Activated CD8-positive, alpha-beta memory T cell treated with anti-CD3 and anti-CD28 coated beads for 1 hour (primary cell): Measurements from ENCODE around the gene FRMPD2.
"Not testable (repeated sequence)": the region's sequence is repeated elsewhere in the genome, so short reads cannot be mapped to it uniquely, and the experiment has no call there.

Experiments
- DNase-seq, 2 donors: peaks; one replicate each; pipeline ENCODE4 v3.0.0-alpha.2; 2020; ENCODE audit warnings: low read depth in 1 of 2; ENCODE audit errors: extremely low read depth in 1 of 2

The FRMPD2 gene

DNA sequence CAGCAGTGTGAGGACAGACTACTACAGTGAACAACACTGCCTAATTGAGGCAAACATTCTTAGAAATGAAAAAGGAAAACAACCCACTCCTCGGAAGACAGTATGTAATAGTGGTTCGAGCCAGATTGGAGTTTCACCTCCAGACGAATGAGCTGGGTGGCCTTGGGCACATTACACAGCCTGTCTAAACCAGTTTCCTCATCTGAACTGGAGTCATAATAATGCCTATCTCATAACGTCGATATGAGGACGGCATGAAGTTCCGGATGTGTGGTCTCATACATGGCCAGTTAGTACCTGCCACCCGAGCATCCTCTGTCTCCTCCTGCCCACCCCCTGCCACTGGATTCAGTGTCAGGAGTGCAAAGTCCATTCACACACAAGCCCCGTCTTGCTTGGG lies 15.8 kb upstream of the FRMPD2 start:
- no peak for DNase-seq

DNA sequence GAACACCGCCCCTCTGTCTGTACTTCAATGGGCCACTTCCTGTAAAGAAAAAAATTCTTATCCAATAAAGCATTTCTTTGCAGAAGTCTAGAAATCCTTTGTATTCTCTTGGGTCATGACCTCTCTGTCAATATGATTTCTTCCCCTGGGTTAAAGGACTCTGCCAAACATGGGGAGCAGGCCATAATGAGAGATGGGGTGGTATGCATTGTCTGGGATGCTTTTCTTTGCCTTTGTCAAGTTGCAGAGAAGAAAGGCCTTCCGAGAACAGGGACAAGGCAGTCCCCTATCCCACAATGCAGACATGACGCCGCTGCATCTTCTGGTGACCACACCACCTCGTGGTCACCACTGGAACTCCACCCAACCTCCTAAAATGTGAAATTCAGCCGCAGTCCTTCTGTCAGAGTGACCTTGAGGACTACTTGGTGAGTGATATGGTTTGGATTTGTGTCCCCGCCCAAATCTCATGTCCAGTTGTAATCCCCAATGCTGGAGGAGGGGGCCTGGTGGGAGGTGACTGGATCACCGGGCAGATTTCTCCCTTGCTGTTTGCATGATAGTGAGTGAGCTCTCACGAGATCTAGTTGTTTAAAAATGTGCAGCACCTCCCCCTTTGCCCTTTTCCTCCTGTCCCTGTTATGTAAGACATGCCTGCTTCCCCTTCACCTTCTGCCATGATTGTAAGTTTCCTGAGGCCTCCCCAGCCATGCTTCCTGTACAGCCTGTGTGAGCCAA lies 15.2 kb upstream of the FRMPD2 start:
- DNase-seq: peak in 1 of 2 donors; percentile 11

DNA sequence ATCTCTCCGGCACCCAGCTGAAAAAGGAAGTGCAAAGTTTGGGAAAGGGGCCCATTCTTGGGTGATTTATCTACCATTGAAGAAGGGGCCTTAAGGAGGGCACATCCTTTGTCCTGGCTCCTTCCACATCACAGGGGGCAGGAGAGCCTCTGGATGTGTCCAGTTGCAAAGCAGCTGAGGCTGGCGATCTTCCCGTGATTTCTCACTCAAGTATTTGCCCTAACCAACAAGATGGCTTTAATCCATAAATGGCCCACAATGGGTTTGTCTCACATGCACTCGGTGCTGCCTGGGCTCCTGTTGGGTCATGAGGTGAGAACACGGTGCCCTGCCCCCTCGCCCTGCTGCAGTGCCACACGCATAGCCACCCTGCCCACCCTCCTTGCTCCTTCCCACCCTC lies 14.2 kb upstream of the FRMPD2 start:
- no peak for DNase-seq

DNA sequence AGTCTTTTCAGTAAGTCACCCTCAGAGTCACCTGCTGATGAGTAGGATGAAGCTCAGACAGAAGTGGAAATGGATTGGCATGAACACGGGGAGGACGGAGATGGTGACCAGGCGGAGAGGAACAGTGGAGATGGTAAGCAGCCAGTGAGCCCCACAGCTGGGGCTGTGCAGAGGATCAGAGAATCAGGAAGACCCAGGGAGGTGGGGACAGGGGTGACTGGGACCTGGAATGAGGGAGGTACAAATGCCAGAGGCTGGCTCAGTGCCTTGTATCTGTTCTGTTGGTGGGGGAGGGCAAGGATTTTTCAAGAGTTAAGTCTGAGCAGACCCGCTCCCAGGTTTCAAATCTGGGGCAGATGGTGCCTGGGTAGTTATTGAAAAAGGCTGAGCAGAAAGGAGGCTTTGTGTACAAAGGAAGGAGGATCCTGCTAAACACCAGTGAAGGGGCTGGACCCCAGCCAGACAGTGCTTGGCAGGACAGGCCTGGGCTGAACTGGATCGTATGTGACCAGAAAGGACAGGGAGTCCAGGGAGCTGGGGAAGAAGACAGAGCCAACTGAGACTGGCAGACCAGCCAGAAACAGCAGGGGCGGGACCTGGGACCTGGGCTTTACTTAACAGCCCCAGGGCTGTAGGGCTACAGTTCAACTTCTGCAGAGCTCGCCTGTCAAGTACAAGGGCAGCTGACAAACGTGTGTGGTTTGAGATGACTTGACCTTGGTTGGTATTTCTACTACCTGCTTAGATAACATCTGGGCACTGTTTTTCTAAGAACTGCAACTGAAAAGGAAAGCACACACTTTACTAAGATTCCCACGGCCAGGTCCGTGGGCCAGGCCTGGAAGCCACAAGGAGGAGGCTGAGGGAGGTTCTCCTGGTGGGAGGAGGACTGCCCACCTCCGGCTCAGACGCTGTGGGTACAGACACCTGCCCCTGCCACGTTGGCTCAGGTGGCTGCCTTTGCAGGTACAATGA lies 13.2 kb upstream of the FRMPD2 start:
- no peak for DNase-seq

DNA sequence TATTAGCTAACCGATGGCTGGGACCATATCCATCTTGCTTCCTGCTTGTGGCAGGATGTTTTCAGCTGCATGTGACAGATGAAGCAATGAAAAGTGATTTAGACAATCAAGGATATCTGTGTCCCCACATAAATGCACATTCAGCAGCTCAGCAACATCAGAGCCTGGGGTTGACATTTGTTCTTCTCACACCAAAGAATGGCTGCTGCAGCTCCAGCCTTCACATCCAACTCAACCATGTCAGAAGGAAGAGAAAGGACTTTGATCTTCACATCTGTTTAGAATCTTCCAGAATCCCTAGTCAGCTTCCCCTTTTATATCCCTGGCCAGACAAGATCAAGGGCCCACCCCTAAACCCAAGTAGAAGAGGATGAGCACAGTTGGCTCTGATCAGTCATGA lies 11.9 kb upstream of the FRMPD2 start:
- DNase-seq: no peak

DNA sequence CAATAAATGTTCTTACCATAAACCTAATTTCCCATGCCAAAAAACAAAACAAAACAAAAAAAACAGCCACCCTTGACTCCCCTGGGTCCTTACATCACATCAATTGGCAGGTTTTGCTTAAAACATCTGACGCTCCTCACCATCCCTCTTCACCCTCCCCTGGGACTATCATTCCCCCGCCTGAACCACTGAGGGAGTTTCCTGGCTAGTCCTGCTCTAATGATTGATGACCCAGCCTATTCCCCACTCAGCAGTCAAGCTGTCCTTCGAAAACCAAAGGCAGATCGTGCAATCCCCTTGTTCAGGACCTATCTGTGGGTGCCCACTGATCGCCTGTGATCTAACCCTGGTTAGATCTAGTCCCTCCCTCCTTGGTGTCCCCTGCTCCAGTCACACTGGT lies 11.2 kb upstream of the FRMPD2 start:
- no peak for DNase-seq

DNA sequence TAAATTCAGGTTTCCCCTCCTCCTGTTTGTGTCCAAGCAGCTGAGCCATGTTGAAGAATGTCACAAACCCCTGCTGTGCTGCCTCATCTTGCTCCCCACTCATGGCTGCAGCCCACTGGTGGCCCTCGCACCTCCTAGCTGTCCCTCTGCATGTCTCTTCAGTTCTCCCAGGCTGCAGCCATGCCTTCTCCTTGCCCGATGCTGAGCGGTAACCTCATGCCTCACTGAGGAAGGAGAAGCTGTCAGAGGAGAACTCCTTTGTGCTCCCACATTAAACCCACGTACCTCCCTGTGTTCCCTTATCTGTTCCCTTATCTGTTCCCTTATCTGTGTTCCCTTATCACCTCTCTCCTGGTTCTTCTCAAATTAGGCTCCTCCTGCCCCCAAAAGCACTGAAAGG lies 10.3 kb upstream of the FRMPD2 start:
- no peak for DNase-seq

DNA sequence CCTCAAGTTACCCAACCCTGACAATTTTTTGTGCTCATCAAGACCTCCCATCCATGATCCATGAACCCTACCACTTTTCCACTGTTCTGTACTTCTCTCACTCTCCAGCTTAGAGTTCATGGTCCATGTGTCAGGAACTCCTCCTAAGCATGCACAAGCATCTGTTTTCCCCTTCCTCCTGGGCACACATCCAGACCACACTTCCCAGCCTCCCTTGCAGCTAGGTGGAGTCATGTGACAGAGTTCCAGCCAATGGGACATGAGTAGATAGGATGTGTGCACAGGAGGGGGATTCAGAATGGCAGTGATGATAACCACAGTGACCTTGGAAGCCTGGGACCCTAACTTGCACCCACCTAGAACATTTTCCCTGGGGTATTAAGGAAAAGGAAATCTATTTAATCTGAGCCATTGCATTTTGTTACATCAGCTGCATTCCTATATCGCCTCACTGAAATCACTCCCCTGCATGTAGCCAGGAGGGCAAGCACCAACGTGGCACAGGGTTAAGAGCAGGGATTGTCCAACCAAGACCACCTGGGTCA lies 9.6 kb upstream of the FRMPD2 start:
- no peak for DNase-seq

DNA sequence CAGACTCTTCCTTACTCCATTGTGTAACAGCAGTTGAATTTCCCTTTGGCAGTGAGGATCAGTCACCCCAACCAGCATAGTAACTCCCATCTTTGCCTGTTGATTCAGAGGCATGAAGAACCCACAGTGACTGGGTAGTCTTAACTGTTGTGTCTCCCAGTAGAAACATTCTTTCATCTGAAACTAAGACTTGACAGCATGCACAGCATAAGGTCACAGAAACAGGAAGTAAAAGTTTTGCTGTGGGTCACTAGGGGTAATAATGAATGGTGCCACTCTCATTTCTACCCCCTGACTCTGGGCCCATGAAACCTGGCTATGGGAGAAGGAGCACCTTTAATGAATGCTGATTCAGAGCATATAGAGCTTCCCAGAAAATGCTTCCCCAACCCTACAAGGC lies 8.3 kb upstream of the FRMPD2 start:
- no peak for DNase-seq

DNA sequence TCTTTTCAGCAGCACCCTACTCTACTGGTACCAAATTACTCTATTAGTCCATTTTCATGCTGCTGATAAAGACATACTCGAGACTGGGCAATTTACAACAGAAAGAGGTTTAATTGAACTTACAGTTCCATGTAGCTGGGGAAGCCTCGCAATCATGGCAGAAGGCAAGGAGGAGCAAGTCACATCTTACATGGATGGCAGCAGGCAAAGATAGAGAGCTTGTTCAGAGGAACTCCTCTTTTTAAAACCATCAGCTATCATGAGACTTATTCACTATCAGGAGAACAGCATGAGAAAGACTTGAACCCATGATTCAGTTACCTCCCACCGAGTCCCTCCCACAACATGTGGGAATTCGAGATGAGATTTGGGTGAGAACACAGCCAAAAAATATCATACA lies 7.2 kb upstream of the FRMPD2 start:
- not testable (repeated sequence) for DNase-seq

DNA sequence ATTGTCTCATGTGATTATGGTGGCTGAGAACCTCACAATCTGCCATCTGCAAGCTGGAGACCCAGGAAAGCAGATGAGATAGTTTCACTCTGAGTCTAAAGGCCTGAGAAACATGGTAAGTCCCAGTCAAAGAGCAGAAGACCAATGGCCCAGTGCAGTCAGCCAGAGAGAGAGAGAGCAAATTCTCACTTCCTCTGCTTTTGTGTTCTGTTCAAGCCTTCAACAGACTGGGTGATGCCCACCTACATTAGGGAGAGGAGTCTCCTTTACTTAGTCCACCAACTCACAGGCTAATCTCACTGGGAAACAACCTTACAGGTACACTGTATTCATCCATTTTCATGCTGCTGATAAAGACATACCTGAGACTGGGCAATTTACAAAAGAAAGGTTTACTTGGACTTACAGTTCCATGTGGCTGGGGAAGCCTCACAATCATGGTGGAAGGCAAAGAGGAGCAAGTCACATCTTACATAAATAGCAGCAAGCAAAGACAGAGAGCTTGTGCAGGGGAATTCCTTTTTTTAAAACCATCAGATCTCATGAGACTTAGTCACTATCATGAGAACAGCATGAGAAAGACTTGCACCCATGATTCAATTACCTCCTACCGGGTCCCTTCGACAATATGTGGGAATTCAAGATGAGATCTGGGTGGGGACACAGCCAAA lies 4.7 kb upstream of the FRMPD2 start:
- no peak for DNase-seq

DNA sequence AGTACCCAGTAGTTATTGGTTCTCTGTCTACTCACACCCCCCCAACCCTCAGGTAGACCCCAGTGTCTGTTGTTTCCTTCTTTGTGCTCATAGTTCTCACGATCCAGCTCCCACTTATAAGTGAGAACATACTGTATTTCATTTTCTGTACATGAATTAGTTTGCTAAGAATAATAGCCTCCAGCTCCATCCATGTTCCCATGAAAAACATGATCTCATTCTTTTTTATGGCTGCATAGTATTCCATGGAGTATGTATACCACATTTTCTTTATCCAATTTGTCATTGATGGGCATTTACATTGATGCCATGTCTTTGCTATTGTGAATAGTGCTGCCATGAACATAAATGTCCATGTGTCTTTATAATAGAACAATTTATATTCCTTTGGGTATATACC lies 2.6 kb upstream of the FRMPD2 start:
- no peak for DNase-seq

DNA sequence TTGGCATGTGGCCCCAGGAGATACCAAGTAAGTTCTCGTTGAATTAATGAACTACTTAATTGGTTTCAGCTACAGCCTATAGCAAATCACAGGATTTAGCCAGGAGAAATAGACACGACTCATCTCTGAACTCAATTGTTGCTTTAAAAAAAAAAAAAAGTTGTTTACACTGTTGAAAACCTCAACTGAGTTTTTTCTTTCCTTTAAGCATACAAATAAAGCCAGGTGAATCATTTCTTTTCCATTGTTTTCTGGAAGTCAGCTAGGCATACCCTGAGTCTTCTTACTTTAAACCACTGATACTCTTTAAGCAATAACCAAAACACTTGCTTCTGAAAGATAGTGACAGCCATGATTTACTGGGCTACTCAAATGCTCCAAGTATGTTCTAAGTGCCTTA lies 755 bp downstream of the FRMPD2 start:
- DNase-seq: no peak

DNA sequence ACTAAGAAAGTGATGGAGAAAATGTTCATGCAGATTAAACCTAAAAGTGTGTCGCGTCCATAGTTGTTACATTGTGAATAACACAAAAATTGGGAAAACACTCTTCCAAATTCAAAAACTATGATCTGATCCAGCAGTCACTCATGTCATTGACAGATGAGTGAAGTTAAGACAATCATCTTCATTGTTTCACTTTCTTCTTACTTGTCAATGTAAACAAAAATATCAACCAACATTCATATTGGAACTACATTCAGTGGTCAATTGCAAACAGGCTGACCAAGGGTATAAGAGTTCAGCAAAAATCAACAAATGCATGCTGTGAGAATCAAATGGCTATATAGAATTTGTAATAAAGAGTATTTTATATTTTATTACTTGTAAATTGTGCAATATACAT lies 1.8 kb downstream of the FRMPD2 start:
- no peak for DNase-seq

DNA sequence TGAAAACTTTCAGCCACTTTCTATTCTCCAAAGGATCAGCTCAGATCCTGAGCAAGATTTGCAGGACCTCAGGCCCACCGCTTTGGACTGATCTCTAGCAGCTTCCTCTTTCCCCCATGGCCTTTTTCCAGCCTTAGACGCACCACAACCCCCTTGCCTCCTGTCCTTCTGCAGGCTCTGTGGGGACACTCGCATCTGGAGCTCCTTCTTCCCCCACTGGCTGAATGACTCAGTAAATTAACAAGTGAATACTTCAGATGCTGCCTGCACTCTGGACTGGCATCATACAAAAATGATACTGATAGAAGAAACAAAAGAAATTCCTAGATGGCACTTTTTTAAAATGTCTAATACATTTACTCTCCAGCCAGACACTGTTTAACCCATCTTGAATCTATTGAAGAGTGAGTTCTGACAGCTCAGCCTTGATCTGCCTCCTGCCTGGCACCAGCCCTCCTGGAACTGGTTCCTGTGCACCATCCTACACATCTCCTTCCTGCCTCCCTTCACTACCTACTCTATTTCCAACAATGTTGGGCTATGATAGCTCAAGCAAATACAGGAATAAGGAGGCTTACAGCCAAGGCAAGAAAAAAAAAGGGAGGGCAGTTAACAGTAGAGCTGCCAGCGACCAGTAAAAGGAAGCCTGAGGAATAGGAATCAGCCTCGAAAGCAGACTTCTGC lies 3.3 kb downstream of the FRMPD2 start:
- DNase-seq: no peak

DNA sequence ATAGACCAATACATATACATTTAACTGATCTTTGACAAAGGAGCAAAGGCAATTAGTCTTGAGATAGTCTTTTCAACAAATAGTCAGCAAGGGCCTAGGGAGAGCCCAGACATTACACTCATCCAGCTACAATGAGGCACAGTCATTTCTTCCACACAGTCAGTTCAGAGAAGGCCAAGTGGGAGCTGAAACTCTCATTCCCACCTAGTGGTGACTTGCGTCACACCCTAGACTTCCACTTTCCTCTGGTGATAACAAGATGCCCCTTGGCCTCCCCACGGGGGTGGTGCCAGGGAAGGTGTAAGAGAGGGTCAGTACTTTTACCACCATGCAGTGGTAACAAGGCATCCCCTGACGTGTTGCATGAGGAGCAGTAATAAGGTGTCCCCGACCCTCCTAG lies 8.0 kb downstream of the FRMPD2 start:
- DNase-seq: no peak

DNA sequence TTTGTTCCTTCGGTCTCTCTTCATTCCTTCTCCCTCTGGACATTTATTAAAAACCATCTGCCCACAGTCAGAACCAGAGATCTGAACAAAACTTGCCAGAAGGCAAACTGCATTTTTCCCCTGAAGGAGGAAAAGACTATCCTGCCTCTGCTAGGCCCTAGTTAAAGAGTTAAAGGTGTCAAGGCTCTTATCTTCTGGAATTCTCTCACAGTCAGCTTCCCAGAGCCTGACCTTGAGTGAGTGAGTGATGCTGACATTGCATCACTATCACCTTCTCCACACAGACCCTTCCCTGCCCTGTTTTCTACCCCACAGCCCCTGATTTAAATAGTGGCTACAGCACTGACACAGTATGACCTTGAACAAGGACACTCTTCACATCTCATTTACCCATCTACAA lies 16.4 kb downstream of the FRMPD2 start:
- no peak for DNase-seq

DNA sequence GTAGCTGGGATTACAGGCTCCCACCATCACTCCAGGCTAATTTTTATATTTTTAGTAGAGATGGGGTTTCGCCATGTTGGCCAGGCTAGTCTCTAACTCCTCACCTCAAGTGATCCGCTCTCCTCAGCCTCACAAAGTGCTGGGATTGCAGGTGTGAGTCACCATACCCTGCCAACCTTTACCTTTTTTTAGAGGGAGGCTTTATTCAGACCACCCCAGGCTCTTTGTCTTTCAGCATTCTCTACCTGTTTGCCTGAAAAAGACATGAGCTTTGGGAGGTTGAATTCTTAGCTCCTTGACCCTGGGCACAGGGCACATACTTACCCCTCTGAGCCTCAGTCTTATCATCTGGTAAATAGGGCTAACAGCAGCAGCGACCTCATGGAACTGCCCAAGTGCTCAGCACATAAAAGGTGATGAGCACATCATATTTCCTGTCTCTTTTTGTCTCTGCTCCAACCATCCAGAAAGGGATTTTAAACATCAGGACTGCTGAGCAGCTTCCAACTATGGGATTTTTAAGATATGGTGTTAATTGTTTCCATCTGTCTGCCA lies 17.0 kb downstream of the FRMPD2 start:
- no peak for DNase-seq

DNA sequence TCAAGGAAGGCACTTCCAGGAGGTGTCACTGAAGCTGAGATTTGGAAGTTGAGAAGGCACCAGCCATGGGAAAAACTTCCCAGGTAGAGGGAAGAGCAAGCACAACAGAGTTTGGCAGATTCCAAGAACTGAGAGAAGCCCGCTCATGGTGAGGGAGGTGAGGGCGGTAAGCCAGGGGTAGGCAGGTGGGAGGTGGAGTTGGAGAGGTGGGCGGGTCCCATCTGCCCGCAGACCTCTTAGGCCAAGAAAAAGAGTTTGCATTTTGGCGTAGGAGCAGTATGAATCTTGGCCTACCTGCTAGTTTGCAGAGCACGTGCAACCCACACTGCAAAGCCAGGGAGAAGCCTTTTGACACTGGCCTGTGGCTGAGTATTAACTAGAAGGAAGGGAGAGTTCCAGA lies 18.8 kb downstream of the FRMPD2 start:
- no peak for DNase-seq

DNA sequence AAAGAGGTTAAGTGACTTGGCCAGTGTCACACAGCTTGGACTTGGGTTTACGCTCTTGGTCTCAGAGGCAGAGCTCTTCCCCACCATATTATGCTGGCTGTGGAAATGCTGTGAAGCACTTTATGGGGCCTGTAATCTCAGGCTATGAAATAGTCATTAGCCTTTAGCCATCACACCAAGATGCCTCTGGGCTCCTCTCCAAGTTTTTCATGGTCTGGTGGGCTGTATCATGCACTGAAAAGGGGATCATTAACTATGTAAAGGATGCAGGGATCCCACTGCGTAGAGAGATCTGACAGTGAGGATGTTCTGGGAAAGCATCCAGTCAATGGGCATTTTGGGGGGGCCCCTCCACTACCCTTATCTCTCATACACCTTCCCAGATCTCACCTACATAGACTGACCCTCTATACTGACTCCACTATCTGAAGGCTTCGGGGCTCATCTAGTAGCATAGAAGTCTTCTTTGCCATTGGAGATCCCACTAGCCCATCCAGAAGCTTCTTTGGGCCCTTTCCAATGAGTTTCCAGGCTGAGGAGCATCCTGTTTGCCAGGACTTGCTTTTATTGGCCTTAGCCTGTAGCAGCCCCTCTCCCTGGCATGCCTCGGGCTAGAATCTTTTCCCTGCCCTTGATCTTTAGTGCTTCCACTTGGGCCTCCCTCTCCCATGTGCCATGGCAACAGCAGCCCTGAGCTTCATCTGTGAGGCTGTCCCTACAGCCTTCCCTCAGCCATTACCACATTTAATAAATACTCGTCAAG lies 19.6 kb downstream of the FRMPD2 start:
- no peak for DNase-seq
